ENCODE results near the gene SCARB1. TPM values are rescaled to one million over a fixed set of nuclear protein-coding genes. Genes with fewer than 3 reads are reported as not detected.

SCARB1 gene
- total RNA-seq, 1 donor from 2014 or later, result 44.5 TPM

DNA sequence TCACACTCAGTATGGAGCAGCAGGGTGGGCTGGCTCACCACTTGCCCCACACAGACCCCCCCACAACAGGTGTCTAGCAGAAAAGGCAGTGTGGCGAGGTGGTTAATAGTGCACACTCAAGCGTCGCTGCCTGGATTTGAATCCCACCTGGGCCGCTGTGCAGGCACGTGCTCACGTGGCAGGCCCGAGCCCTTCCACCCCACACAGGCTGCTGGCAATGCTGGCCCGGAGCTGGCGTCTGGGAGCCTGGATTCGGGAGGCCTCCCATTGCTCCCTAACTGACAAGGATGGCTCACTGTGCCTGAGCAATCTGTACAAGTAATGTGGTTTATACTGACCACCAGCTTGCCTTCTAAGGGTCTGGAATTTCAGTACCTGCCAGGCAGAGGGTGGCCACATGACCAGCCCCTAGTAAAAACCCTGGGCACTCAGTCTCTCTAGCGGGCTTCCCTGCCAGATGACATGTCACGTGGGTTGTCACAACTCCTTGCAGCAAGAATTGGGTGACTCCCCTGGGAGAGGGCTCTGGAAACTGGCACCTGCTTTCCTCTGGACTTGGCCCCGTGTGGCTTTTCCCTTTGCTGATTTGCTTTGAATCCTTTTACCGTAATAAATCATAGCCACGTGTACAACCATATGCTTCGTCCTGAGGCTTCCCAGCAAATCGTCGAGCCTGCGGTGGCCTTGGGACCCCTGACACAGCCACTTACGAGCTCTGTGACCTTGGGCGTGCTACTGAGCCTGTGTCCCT, 72.8 kb downstream of the SCARB1 start:
- H3K4me1 ChIP-seq (ENCODE audit: insufficient read depth, low read length), result peaks cover 3% of the 10 kb centered on the region
- no peak overlapping the region for H3K4me2 ChIP-seq (ENCODE audit: low read length)
- Mint-ChIP-seq H3K9me3 (ENCODE audit: unreplicated experiment) (no peaks in the 10 kb centered on the region), H3K27me3 (ENCODE audit: low read depth, unreplicated experiment) (no peaks in the 10 kb centered on the region), H3K27ac (ENCODE audit: unreplicated experiment) (no peak overlapping the region), H3K4me1 (ENCODE audit: low read depth, unreplicated experiment) (peaks cover 7% of the 10 kb centered on the region), H3K36me3 (ENCODE audit: low read depth, unreplicated experiment) (peaks cover 14% of the 10 kb centered on the region), H3K4me3 (ENCODE audit: unreplicated experiment) (no peak overlapping the region)
- H3K27me3 ChIP-seq (ENCODE audit: insufficient read depth, low read length), result no peaks in the 10 kb centered on the region
- no peaks in the 10 kb centered on the region for H3K79me2 ChIP-seq (ENCODE audit: insufficient read depth, low read length)
- no peaks in the 10 kb centered on the region for H3K36me3 ChIP-seq (ENCODE audit: insufficient read depth, low read length)
- no peak overlapping the region for H3K4me3 ChIP-seq (ENCODE audit: insufficient read depth, low read depth, low read length)
- TF ChIP-seq, protein P1, sequence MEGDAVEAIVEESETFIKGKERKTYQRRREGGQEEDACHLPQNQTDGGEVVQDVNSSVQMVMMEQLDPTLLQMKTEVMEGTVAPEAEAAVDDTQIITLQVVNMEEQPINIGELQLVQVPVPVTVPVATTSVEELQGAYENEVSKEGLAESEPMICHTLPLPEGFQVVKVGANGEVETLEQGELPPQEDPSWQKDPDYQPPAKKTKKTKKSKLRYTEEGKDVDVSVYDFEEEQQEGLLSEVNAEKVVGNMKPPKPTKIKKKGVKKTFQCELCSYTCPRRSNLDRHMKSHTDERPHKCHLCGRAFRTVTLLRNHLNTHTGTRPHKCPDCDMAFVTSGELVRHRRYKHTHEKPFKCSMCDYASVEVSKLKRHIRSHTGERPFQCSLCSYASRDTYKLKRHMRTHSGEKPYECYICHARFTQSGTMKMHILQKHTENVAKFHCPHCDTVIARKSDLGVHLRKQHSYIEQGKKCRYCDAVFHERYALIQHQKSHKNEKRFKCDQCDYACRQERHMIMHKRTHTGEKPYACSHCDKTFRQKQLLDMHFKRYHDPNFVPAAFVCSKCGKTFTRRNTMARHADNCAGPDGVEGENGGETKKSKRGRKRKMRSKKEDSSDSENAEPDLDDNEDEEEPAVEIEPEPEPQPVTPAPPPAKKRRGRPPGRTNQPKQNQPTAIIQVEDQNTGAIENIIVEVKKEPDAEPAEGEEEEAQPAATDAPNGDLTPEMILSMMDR (IDR thresholded peaks at IDR 0.05; ENCODE audit: insufficient read depth, low read depth, low read length), result no peak
- TF ChIP-seq EZH2 (IDR thresholded peaks at IDR 0.05; ENCODE audit: insufficient read depth, low read length), result no peak
- DNase-seq (ENCODE audit: low read depth) (no peak), FAIRE-seq (no peak)
- H4K20me1 ChIP-seq (ENCODE audit: insufficient read depth, low read length), result no peaks in the 10 kb centered on the region
- H3K9ac ChIP-seq (ENCODE audit: low read length), result no peak overlapping the region
- H3K27ac ChIP-seq (ENCODE audit: low read depth, low read length), result no peak overlapping the region
- H2AFZ ChIP-seq (ENCODE audit: low read depth, low read length), result no peak overlapping the region
- H3K9me3 ChIP-seq (ENCODE audit: insufficient read depth, low read depth, low read length), result no peaks in the 10 kb centered on the region

GRCh38 chr12:124788936-124789555, 74.6 kb downstream of the SCARB1 start:
- no peaks in the 10 kb centered on the region for H3K9me3 ChIP-seq (ENCODE audit: insufficient read depth, low read depth, low read length)
- H3K27ac Mint-ChIP-seq (ENCODE audit: unreplicated experiment), result no peak overlapping the region
- H3K36me3 ChIP-seq (ENCODE audit: insufficient read depth, low read length), result no peaks in the 10 kb centered on the region
- H3K9ac ChIP-seq (ENCODE audit: low read length), result no peak overlapping the region
- H3K27me3 ChIP-seq (ENCODE audit: insufficient read depth, low read length), result no peaks in the 10 kb centered on the region
- no peak overlapping the region for H3K4me3 Mint-ChIP-seq (ENCODE audit: unreplicated experiment)
- no peaks in the 10 kb centered on the region for H4K20me1 ChIP-seq (ENCODE audit: insufficient read depth, low read length)
- H3K27me3 Mint-ChIP-seq (ENCODE audit: low read depth, unreplicated experiment), result no peaks in the 10 kb centered on the region
- H3K9me3 Mint-ChIP-seq (ENCODE audit: unreplicated experiment), result no peaks in the 10 kb centered on the region
- H2AFZ ChIP-seq (ENCODE audit: low read depth, low read length), result no peak overlapping the region
- peaks cover 21% of the 10 kb centered on the region for H3K36me3 Mint-ChIP-seq (ENCODE audit: low read depth, unreplicated experiment)
- no peak for DNase-seq (ENCODE audit: low read depth)
- H3K27ac ChIP-seq (ENCODE audit: low read depth, low read length), result no peak overlapping the region
- no peak for TF ChIP-seq EZH2 (IDR thresholded peaks at IDR 0.05; ENCODE audit: insufficient read depth, low read length)
- TF ChIP-seq, protein P1 (IDR thresholded peaks at IDR 0.05; ENCODE audit: insufficient read depth, low read depth, low read length), result no peak
- H3K4me1 ChIP-seq (ENCODE audit: insufficient read depth, low read length), result peaks cover 3% of the 10 kb centered on the region
- H3K79me2 ChIP-seq (ENCODE audit: insufficient read depth, low read length), result no peaks in the 10 kb centered on the region
- no peak for FAIRE-seq
- H3K4me1 Mint-ChIP-seq (ENCODE audit: low read depth, unreplicated experiment), result peaks cover 7% of the 10 kb centered on the region
- no peak overlapping the region for H3K4me3 ChIP-seq (ENCODE audit: insufficient read depth, low read depth, low read length)
- H3K4me2 ChIP-seq (ENCODE audit: low read length), result no peak overlapping the region

All from astrocyte (in vitro differentiated cells and primary cell).